CD4-positive, alpha-beta T cell treated with Interferon gamma for 1 hour (primary cell): ENCODE data around the gene ANKRD34C.
A peak's percentile ranks its signal among the peaks of the same experiment; 100 is the strongest.

ENCODE experiments used
- DNase-seq: peaks from one replicate; pipeline ENCODE4 v3.0.0-alpha.2; 2020

ANKRD34C gene

GRCh38 chr15:79282371-79283251, at the start of gene ANKRD34C:
Gene ANKRD34C, plus strand, starts transcription at chr15:79282722. Its CDS starts 10,563 bp downstream, at chr15:79293285.
- DNase-seq, result no peak

- no peak for DNase-seq
Measured at GRCh38 chr15:79233236-79233635, 49.3 kb upstream of the ANKRD34C start.

GRCh38 chr15:79240036-79240435, 42.5 kb upstream of the ANKRD34C start:
- DNase-seq, result no peak

- no peak for DNase-seq
Measured at GRCh38 chr15:79243723-79244122, 38.8 kb upstream of the ANKRD34C start.

GRCh38 chr15:79244876-79245275, 37.6 kb upstream of the ANKRD34C start:
- DNase-seq, result no peak

GRCh38 chr15:79248183-79248582, 34.3 kb upstream of the ANKRD34C start:
- no peak for DNase-seq

GRCh38 chr15:79257454-79257853, 25.1 kb upstream of the ANKRD34C start:
- DNase-seq, result no peak

GRCh38 chr15:79261836-79262235, 20.7 kb upstream of the ANKRD34C start:
- DNase-seq, result no peak

GRCh38 chr15:79265167-79265566, 17.4 kb upstream of the ANKRD34C start:
- DNase-seq, result no peak

- no peak for DNase-seq
Measured at GRCh38 chr15:79265987-79266579, 16.4 kb upstream of the ANKRD34C start.

- no peak for DNase-seq
Measured at GRCh38 chr15:79283252-79284048, 928 bp downstream of the ANKRD34C start.

- DNase-seq, result no peak
Measured at GRCh38 chr15:79290642-79291275, 8.2 kb downstream of the ANKRD34C start.

GRCh38 chr15:79292011-79292410, 9.5 kb downstream of the ANKRD34C start:
- DNase-seq, result no peak

GRCh38 chr15:79294075-79294474, 11.6 kb downstream of the ANKRD34C start:
- no peak for DNase-seq

- no peak for DNase-seq
Measured at GRCh38 chr15:79296583-79296982, 14.1 kb downstream of the ANKRD34C start.

GRCh38 chr15:79299126-79299840, 16.8 kb downstream of the ANKRD34C start:
- DNase-seq, result no peak

- DNase-seq, result no peak
Measured at GRCh38 chr15:79299841-79300235, 17.3 kb downstream of the ANKRD34C start.

GRCh38 chr15:79307251-79307650, 24.7 kb downstream of the ANKRD34C start:
- DNase-seq, result no peak

GRCh38 chr15:79308874-79309273, 26.4 kb downstream of the ANKRD34C start:
- DNase-seq, result no peak

- no peak for DNase-seq
Measured at GRCh38 chr15:79310612-79310984, 28.1 kb downstream of the ANKRD34C start.

- DNase-seq, result peak; percentile 89
Measured at GRCh38 chr15:79310985-79311900, 28.7 kb downstream of the ANKRD34C start, which contains the start of gene TMED3. Gene TMED3, plus strand, starts transcription at chr15:79311112. Its CDS starts 138 bp downstream, at chr15:79311250.
